ENCODE results near the gene PPP1R2. TPM values are rescaled to one million over a fixed set of nuclear protein-coding genes. Genes with fewer than 3 reads are reported as not detected.

Gene PPP1R2
- total and polyA plus RNA-seq, 2 of the 13 experiments (the other 11 are each of a cell fraction or from before 2014, with no cell fraction given), result 36.5 to 86.5 TPM

DNA sequence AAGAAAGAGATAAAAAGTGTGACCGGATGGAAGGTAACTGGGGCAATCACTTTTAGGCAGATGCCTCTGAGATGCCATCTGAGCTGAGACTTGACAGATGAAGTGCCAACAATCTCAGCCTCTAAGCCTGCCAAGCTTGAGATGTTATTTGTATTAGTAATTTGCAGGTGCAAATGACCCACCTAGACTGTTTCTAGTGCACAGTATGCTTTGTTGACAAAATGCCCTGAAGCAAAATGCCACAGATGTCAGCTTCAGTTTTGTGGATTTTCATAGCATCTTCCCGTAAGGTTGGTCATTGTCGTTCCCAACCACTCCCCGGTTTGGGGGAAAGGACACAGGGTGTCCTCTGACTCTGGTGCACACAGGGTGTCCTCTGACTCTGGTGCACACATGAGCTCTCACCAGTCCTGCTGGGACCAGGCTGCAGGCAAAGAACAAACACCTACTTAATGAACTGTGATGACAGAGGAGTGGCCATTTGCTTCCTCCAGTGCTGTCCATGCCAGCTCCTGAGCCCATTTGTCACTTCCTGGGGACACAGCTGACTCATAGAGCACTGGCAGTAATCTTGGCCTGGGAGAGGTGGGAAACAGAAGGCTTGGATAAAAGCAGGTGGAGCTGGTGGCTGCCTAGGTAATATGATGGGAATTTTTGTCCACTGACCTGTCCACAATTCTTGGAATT, 16.7 kb upstream of the PPP1R2 start:
- no peak overlapping the region for H2AFZ ChIP-seq (ENCODE audit: low read length)
- H3K79me2 ChIP-seq (ENCODE audit: insufficient read depth, low read length), result no peaks in the 10 kb centered on the region
- H3K27me3 ChIP-seq (ENCODE audit: control insufficient read depth in 1 of 2, insufficient read depth in 2 of 2, low read length in 2 of 2), result 0 out of 5 replicates have a peak, but pooled peaks cover 0 to 2% of the 10 kb centered on the region in 2 experiments
- no peak overlapping the region for H3K4me3 ChIP-seq (replicated peaks in 1 of 3; ENCODE audit: insufficient read depth in 1 of 3, low read depth in 2 of 3, low read length in 3 of 3)
- ChIA-PET CTCF (ENCODE audit: low intra/inter-chr PET ratio, low total read pairs) (no interaction called here), POLR2A (no interaction called here)
- FAIRE-seq (no peak), DNase-seq (ENCODE audit: low spot score) (peak; percentile 28), ATAC-seq (peak; percentile 49; the same call in 2 of the 3 replicates)
- no peaks in the 10 kb centered on the region for H4K20me1 ChIP-seq (ENCODE audit: insufficient read depth, low read length)
- in situ Hi-C loops (cut with HindIII; ENCODE audit: extremely low pct_ligation_motif_present, low pct_unique_long_range_greater_than_20kb), result no loop called here
- intact Hi-C loops (cut with micrococcal nuclease; ENCODE audit: unreplicated experiment), result no loop called here
- BruUV-seq (replicated peaks), result no TSS peak
- H3K4me1 ChIP-seq (ENCODE audit: insufficient read depth, low read length), result peaks cover 37% of the 10 kb centered on the region
- no peaks in the 10 kb centered on the region for H3K36me3 ChIP-seq (replicated peaks in 1 of 2; ENCODE audit: control insufficient read depth in 1 of 2, insufficient read depth in 2 of 2, low read length in 2 of 2)
- no peak for TF ChIP-seq ZBTB42 (CRISPR knock-in tag; IDR thresholded peaks at IDR 0.05)
- TF ChIP-seq DR1 (CRISPR knock-in tag; IDR thresholded peaks at IDR 0.05), result no peak
- no peak for TF ChIP-seq RFXANK (CRISPR knock-in tag; IDR thresholded peaks at IDR 0.05)
- TF ChIP-seq, protein P1, sequence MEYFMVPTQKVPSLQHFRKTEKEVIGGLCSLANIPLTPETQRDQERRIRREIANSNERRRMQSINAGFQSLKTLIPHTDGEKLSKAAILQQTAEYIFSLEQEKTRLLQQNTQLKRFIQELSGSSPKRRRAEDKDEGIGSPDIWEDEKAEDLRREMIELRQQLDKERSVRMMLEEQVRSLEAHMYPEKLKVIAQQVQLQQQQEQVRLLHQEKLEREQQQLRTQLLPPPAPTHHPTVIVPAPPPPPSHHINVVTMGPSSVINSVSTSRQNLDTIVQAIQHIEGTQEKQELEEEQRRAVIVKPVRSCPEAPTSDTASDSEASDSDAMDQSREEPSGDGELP (IDR thresholded peaks at IDR 0.05; ENCODE audit: borderline replicate concordance, low read depth), result peak; percentile 34; the same call in 1 of the 2 replicates
- no peak for TF ChIP-seq ZNF644 (CRISPR knock-in tag; IDR thresholded peaks at IDR 0.05; ENCODE audit: low read depth)
- TF ChIP-seq ZNF558 (CRISPR knock-in tag; IDR thresholded peaks at IDR 0.05; ENCODE audit: borderline replicate concordance), result no peak
- peak; percentile 70 for TF ChIP-seq FOSL2 (CRISPR knock-in tag; IDR thresholded peaks at IDR 0.05)
- TF ChIP-seq JUND (CRISPR knock-in tag; IDR thresholded peaks at IDR 0.05), result no peak
- no peak for TF ChIP-seq HHEX (CRISPR knock-in tag; IDR thresholded peaks at IDR 0.05)
- TF ChIP-seq MAFK (conservative IDR thresholded peaks at IDR 0.05 in 1 of 2, IDR thresholded peaks at IDR 0.05 in 1 of 2; ENCODE audit: low read length in 2 of 2), result no peak
- no peak for TF ChIP-seq ZNF879 (CRISPR knock-in tag; IDR thresholded peaks at IDR 0.05)
- TF ChIP-seq SAP130 (CRISPR knock-in tag; IDR thresholded peaks at IDR 0.05; ENCODE audit: low read depth), result 0 out of 2 replicates have a peak, but pooled peaks have one; percentile 32
- TF ChIP-seq, protein P2, sequence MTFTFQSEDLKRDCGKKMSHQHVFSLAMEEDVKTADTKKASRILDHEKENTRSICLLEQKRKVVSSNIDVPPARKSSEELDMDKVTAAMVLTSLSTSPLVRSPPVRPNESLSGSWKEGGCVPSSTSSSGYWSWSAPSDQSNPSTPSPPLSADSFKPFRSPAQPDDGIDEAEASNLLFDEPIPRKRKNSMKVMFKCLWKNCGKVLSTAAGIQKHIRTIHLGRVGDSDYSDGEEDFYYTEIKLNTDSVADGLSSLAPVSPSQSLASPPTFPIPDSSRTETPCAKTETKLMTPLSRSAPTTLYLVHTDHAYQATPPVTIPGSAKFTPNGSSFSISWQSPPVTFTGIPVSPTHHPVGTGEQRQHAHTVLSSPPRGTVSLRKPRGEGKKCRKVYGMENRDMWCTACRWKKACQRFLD (CRISPR knock-in tag; IDR thresholded peaks at IDR 0.05; ENCODE audit: borderline replicate concordance), result no peak
- H3K9me3 ChIP-seq (ENCODE audit: low read length), result no peaks in the 10 kb centered on the region
- H3K9ac ChIP-seq (ENCODE audit: insufficient read depth, low read depth, low read length), result no peak overlapping the region
- H3K4me2 ChIP-seq (ENCODE audit: low read depth, low read length), result no peak overlapping the region
- WGBS (ENCODE audit: low lambda C conversion rate), result 43% methylated on average over 3 of the region's 4 CpGs
- no peak overlapping the region for H3K27ac ChIP-seq (ENCODE audit: extremely low read length, insufficient read depth, low read length)
